ENCODE results near the gene MED9.
"Not testable (repeated sequence)": the region's sequence is repeated elsewhere in the genome, so short reads cannot be mapped to it uniquely, and the experiment has no call there.

The MED9 gene

DNA sequence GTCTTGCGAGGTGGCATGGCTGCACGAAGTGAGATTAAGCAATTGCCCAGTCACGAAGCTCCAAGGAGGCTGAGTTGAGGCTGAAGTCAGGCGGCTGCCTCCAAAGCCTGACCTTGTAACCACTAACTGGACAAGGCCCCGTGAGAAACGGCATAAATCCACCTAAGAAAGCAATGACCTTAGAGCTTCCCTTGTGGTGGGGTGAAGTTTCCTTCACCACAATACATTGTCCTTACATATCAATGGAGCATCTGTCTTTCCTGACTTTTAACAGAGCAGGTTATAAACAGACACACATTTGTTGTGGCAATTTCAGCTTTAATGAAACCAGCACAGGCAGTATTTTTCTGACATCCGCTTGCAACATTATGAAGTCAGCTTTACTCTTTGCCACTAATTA lies 2.5 kb upstream of the MED9 start:
- TF ChIP-seq, protein P1, sequence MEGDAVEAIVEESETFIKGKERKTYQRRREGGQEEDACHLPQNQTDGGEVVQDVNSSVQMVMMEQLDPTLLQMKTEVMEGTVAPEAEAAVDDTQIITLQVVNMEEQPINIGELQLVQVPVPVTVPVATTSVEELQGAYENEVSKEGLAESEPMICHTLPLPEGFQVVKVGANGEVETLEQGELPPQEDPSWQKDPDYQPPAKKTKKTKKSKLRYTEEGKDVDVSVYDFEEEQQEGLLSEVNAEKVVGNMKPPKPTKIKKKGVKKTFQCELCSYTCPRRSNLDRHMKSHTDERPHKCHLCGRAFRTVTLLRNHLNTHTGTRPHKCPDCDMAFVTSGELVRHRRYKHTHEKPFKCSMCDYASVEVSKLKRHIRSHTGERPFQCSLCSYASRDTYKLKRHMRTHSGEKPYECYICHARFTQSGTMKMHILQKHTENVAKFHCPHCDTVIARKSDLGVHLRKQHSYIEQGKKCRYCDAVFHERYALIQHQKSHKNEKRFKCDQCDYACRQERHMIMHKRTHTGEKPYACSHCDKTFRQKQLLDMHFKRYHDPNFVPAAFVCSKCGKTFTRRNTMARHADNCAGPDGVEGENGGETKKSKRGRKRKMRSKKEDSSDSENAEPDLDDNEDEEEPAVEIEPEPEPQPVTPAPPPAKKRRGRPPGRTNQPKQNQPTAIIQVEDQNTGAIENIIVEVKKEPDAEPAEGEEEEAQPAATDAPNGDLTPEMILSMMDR (conservative IDR thresholded peaks at IDR 0.05; ENCODE audit: low read depth, low read length) = no peak
- DNase-seq (ENCODE audit: low read depth) = no peak
- H3K4me3 ChIP-seq (ENCODE audit: low read length) = no peak overlapping the region

DNA sequence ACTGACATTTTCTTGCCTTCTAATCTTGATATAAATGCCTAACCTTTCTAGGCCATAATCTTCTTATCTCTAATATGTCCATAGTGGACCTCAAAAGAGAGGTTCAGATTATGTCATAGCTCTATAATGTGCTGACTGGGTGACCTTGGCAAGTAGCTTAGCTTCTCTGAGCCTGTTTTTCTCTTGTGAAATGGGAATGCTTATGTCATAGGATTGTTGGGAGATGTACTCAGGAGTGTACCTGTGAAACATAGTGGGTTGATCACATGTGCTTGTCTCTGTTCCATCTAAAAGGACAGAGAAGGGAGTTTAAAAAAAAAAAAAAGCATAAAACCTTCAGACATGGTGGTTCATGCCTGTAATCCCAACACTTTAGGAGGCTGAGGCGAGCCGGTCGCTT lies 2.4 kb downstream of the MED9 start:
- H3K4me3 ChIP-seq (ENCODE audit: low read length) = no peak overlapping the region
- TF ChIP-seq, protein P1 (conservative IDR thresholded peaks at IDR 0.05; ENCODE audit: low read depth, low read length) = no peak
- DNase-seq (ENCODE audit: low read depth) = no peak

GRCh38 chr17:17480593-17481148 lies 3.9 kb downstream of the MED9 start:
- DNase-seq (ENCODE audit: low read depth) = no peak
- TF ChIP-seq, protein P1 (conservative IDR thresholded peaks at IDR 0.05; ENCODE audit: low read depth, low read length) = no peak
- no peak overlapping the region for H3K4me3 ChIP-seq (ENCODE audit: low read length)

- TF ChIP-seq, protein P1 (conservative IDR thresholded peaks at IDR 0.05; ENCODE audit: low read depth, low read length) = no peak
- DNase-seq (ENCODE audit: low read depth) = no peak
- H3K4me3 ChIP-seq (ENCODE audit: low read length) = no peak overlapping the region
These were observed 5.1 kb downstream of the MED9 start for GRCh38 chr17:17481860-17482259.

DNA sequence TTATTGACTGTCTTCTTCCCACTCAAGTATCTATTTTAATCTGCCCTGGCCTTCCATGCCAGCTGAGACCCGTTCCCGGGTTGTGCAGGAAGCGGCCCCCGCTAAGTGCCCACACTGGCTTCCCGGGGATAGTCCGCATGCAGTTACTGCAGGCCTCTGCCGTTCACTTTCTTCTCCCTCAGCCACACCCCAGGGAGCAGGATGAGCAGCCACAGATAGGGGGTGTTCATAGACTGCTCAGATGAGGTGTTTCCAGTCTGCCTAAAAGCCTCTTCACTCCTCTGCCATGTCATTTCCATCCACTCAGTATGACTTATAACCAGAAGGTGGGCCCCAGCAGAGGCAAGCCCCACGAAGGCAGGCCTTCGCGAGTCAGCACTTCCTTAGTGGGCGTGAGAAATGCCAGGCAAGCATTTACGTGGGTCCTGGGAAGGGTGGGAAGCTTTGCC lies 7.7 kb downstream of the MED9 start:
- TF ChIP-seq, protein P1 (conservative IDR thresholded peaks at IDR 0.05; ENCODE audit: low read depth, low read length) = no peak
- no peak for DNase-seq (ENCODE audit: low read depth)

DNA sequence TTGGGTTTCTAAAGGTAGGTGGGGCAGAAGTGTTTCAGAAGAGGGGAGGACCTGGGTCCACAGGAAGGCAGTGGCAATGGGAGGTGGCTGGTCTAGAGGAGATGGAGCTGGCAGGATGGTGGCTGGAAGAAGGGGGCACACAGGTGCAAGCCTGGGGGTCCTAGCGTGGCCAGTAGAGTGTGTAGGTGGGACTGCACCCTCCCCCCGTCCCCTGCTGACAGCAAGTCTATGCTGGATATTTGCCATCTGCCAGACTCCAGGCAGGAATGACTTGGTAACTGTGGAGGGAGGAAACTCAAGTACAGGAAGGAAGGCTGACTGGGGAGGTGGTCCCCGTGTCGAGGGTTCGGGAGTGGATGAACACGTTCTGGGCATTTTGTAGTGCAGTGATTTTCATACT lies 8.6 kb downstream of the MED9 start:
- TF ChIP-seq, protein P1 (conservative IDR thresholded peaks at IDR 0.05; ENCODE audit: low read depth, low read length) = no peak
- no peak overlapping the region for H3K4me3 ChIP-seq (ENCODE audit: low read length)
- no peak for DNase-seq (ENCODE audit: low read depth)

More for the DNA sequence above, 7.7 kb downstream of the MED9 start:
- no peak overlapping the region for H3K4me3 ChIP-seq (ENCODE audit: low read length)

GRCh38 chr17:17486416-17486815 lies 9.6 kb downstream of the MED9 start:
- DNase-seq (ENCODE audit: low read depth); H3K4me3 ChIP-seq (ENCODE audit: low read length): not testable (repeated sequence)

Data from retinal pigment epithelial cell (primary cell).